C4-2B (cell line): ENCODE measurements around the gene IFI27.
"Not testable (repeated sequence)": the region's sequence is repeated elsewhere in the genome, so short reads cannot be mapped to it uniquely, and the experiment has no call there.

ENCODE experiments used
- H3K27ac ChIP-seq: fragments of 450-650 bp; 2 replicates; pipeline ENCODE4 v1.5.1; 2017
- ZFX ChIP-seq: fragments of 450-650 bp; IDR thresholded peaks from 2 replicates; pipeline ENCODE4 v1.6.1; 2017
- TF ChIP-seq, protein P1 (sequence below): fragments of 450-650 bp; conservative IDR thresholded peaks from 2 replicates; pipeline ENCODE4 v1.5.1; 2017; ENCODE audit warnings: mild to moderate bottlenecking

IFI27 gene

GRCh38 chr14:94110552-94111181 is at the start of gene IFI27:
Gene IFI27 (plus strand): TSS chr14:94110736.
- no peak for TF ChIP-seq ZFX
- TF ChIP-seq, protein P1, sequence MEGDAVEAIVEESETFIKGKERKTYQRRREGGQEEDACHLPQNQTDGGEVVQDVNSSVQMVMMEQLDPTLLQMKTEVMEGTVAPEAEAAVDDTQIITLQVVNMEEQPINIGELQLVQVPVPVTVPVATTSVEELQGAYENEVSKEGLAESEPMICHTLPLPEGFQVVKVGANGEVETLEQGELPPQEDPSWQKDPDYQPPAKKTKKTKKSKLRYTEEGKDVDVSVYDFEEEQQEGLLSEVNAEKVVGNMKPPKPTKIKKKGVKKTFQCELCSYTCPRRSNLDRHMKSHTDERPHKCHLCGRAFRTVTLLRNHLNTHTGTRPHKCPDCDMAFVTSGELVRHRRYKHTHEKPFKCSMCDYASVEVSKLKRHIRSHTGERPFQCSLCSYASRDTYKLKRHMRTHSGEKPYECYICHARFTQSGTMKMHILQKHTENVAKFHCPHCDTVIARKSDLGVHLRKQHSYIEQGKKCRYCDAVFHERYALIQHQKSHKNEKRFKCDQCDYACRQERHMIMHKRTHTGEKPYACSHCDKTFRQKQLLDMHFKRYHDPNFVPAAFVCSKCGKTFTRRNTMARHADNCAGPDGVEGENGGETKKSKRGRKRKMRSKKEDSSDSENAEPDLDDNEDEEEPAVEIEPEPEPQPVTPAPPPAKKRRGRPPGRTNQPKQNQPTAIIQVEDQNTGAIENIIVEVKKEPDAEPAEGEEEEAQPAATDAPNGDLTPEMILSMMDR: no peak
- H3K27ac ChIP-seq: no peak within 1 kb of the TSS

GRCh38 chr14:94062344-94062940 is 48.1 kb upstream of the IFI27 start:
- no peak for TF ChIP-seq ZFX
- TF ChIP-seq, protein P1: no peak
- H3K27ac ChIP-seq: no peak overlapping the region

GRCh38 chr14:94066089-94066676 is 44.4 kb upstream of the IFI27 start:
- no peak overlapping the region for H3K27ac ChIP-seq

GRCh38 chr14:94072076-94072475 is 38.5 kb upstream of the IFI27 start:
- H3K27ac ChIP-seq: not testable (repeated sequence)

More at GRCh38 chr14:94066089-94066676, 44.4 kb upstream of the IFI27 start:
- no peak for TF ChIP-seq ZFX
- TF ChIP-seq, protein P1: no peak

DNA sequence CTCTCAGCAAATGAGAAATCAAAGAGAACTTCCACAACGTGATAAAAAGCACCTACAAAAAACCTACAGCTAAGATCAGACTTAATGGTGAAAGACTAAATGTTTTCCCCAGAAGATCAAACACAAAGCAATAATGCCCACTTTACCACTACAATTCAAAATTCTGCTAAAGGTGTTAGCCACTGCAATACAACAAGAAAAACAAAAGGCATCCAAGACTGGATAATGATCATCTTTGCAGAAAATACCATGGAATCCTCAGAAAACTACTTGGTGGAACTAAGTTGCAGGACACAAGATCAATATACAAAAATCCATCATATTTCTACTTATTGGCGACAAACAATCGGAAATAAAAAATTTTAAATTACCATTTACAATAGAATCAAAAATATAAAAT is 36.0 kb upstream of the IFI27 start:
- no peak overlapping the region for H3K27ac ChIP-seq
- TF ChIP-seq, protein P1: no peak
- TF ChIP-seq ZFX: no peak

- no peak overlapping the region for H3K27ac ChIP-seq
- no peak for TF ChIP-seq ZFX
- TF ChIP-seq, protein P1: no peak
Observed at GRCh38 chr14:94075008-94075407, 35.5 kb upstream of the IFI27 start.

- no peak overlapping the region for H3K27ac ChIP-seq
- TF ChIP-seq ZFX: no peak
- TF ChIP-seq, protein P1: no peak
Observed at GRCh38 chr14:94077111-94077821, 33.3 kb upstream of the IFI27 start.
